Fibroblast of skin of left quadriceps (primary cell): ENCODE results near the gene URM1.
A peak's percentile ranks its signal among the peaks of the same experiment; 100 is the strongest.

Experiments used
- DNase-seq, 2 experiments: peaks; one replicate each; pipeline ENCODE4 v3.0.0-alpha.2; 2013; ENCODE audit warnings: low read depth in 2 of 2

Gene URM1

GRCh38 chr9:128429513-128430086 lies 58.4 kb downstream of the URM1 start:
- no peak for DNase-seq

DNA sequence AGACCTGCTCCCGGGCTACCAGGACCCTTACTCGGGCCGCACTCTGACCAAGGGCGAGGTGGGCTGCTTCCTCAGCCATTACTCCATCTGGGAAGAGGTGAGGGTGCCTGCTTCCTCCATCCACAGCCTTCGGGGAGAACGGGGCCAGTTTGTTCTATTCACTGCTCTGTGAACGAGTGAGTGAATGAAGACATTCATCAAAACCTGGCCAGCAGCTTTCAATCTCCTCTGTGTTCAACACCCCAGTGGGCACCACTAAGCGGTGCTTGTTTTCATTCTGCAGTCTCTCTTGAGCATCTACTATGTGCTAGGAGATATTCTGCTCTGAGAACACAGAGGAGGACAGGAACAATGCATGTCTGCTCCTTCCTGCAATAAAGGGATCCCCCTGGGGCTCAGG lies 60.0 kb downstream of the URM1 start:
- no peak for DNase-seq

GRCh38 chr9:128434340-128434739 lies 63.2 kb downstream of the URM1 start:
- DNase-seq, result no peak

DNA sequence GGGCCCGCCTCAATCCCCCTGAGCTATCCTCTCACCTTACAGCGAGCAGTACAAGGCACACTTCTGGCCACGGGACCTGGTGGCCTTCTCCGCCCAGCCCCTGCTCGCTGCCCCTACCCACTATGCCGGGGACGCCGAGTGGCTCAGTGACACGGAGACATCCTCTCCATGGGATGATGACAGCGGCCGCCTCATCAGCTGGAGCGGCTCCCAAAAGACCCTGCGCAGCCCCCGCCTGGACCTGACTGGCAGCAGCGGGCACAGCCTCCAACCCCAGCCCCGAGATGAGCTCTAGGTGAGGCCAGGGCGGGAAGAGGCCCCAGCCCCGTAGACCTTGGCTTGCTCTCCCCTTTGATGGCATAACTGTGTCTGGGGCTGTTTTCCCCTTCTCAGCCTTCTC lies 64.4 kb downstream of the URM1 start:
- no peak for DNase-seq

DNA sequence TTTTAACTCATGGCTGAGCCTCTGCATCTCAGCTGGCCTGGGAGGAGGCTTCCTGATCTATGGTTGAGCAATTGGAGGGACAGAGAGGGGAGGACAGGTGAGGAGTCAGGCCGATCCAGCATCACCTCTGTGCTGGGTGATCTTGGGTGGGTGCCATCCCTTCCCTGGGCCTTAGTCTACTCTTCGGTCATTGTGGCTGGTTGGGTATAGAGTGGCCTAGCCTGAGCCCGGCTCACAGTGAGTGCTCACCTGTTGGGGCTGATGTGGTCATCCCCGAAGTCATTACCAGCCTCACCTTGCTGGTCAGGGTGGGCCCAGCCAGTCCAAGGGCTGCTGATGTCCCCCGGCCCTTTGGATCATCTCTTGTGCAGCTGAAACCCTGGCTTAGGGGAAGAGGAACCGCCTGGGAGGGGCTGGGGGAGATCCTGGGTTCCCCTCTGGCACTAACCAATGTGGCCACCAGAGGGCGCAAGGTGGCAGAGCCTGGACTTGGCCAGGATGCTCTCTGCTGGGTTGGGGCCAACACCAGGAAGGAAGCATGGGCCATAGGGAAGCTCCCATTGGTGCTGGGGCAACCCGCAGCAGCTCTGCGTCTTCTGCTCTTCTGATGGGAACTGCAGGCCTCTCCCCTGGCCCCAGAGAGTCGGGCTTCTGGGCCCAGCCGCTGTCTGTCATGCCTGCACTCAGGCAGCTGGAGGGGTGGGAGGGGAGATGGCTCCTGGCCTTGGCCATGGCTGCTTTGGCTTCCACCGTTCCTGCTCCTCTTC lies 67.4 kb downstream of the URM1 start:
- peak; percentile 51 to 53 for DNase-seq

- DNase-seq, result no peak
Measured at GRCh38 chr9:128439273-128439672, 68.1 kb downstream of the URM1 start.
